Suprapubic skin (tissue), 3 donors: ENCODE measurements around the gene MED29.

Experiments
- CTCF ChIP-seq, 2 donors: fragments of 200-600 bp in 1 of 2; fragments of 450-650 bp in 1 of 2; sonication (generic) in 1 of 2; IDR thresholded peaks; one replicate each; pipeline ENCODE4 v1.5.1; 2016 to 2019; ENCODE audit warnings: antibody characterized with exemption in 2 of 2, mild to moderate bottlenecking in 1 of 2, moderate library complexity in 1 of 2
- POLR2A ChIP-seq, 2 donors: fragments of 450-650 bp; IDR thresholded peaks; one replicate each; pipeline ENCODE4 v1.6.1; 2017; ENCODE audit warnings: antibody characterized with exemption in 2 of 2, mild to moderate bottlenecking in 2 of 2, moderate library complexity in 2 of 2

- TF ChIP-seq CTCF (IDR thresholded peaks at IDR 0.05): no peak
- TF ChIP-seq POLR2A (IDR thresholded peaks at IDR 0.05): no peak
Measured at GRCh38 chr19:39410831-39411080, 19.6 kb downstream of the MED29 start.
